ENCODE data around the gene ANKFY1. TPM values are rescaled to one million over a fixed set of nuclear protein-coding genes. Genes with fewer than 3 reads are reported as not detected.

The ANKFY1 gene
- total RNA-seq, 1 experiment from 2014 or later = 46.8 TPM

DNA sequence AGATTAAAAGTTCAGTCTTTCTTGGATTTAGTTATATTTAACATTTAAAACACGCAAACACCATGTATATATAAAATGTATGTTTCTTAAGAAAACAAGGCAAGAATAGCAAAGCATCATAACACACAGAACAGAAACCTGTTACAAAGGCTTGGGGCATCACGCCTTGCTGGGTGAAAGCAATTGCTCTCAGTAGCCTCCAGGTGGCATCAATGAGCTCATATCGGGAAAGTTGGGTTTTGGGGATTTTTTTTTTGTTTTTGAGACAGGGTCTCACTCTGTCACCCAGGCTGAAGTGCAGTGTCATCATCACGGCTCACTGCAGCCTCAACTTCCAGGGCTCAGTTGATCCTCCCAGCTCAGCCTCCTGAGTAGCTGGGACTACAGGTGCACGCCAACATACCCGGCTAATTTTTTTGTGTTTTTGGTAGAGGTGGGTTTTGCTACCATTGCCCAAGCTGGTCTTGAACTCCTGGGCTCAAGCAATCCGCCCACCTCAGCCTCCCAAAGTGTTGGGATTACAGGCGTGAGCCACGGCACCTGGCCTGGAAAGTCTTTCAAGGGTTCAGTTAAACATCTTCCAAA, 63.9 kb downstream of the ANKFY1 start:
- Mint-ChIP-seq H3K4me3 (no peak overlapping the region), H3K27ac (0 out of 2 replicates have a peak overlapping the region, but pooled peaks have one; percentile 60), H3K9me3 (no peaks in the 10 kb centered on the region), H3K27me3 (ENCODE audit: low read depth) (no peaks in the 10 kb centered on the region), H3K4me1 (no peaks in the 10 kb centered on the region), H3K36me3 (peaks cover 36% of the 10 kb centered on the region)
- TF ChIP-seq, protein P1, sequence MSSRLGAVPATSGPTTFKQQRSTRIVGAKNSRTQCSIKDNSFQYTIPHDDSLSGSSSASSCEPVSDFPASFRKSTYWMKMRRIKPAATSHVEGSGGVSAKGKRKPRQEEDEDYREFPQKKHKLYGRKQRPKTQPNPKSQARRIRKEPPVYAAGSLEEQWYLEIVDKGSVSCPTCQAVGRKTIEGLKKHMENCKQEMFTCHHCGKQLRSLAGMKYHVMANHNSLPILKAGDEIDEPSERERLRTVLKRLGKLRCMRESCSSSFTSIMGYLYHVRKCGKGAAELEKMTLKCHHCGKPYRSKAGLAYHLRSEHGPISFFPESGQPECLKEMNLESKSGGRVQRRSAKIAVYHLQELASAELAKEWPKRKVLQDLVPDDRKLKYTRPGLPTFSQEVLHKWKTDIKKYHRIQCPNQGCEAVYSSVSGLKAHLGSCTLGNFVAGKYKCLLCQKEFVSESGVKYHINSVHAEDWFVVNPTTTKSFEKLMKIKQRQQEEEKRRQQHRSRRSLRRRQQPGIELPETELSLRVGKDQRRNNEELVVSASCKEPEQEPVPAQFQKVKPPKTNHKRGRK (CRISPR knock-in tag; IDR thresholded peaks at IDR 0.05; ENCODE audit: borderline replicate concordance) = no peak
- TF ChIP-seq, protein P2, sequence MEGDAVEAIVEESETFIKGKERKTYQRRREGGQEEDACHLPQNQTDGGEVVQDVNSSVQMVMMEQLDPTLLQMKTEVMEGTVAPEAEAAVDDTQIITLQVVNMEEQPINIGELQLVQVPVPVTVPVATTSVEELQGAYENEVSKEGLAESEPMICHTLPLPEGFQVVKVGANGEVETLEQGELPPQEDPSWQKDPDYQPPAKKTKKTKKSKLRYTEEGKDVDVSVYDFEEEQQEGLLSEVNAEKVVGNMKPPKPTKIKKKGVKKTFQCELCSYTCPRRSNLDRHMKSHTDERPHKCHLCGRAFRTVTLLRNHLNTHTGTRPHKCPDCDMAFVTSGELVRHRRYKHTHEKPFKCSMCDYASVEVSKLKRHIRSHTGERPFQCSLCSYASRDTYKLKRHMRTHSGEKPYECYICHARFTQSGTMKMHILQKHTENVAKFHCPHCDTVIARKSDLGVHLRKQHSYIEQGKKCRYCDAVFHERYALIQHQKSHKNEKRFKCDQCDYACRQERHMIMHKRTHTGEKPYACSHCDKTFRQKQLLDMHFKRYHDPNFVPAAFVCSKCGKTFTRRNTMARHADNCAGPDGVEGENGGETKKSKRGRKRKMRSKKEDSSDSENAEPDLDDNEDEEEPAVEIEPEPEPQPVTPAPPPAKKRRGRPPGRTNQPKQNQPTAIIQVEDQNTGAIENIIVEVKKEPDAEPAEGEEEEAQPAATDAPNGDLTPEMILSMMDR (IDR thresholded peaks at IDR 0.05) = peak; percentile 35; the same call in 1 of the 2 replicates
- DNase-seq (ENCODE audit: low spot score) (peak; percentile 46), ATAC-seq (peak; percentile 74)
- ChIA-PET POLR2A (interaction anchor here (0.7 kb wide), 1 partner anchor 101 kb away, joined by 3 read pairs; no protein-coding TSS in a partner anchor), CTCF (interaction anchor here (0.5 to 2.6 kb wide), 81 partner anchors 9 to 1347 kb away, joined by 3 to 39 read pairs (median 4); partner anchors contain the start of genes CYB5D2, GGT6, P2RX1 and SPNS2)

DNA sequence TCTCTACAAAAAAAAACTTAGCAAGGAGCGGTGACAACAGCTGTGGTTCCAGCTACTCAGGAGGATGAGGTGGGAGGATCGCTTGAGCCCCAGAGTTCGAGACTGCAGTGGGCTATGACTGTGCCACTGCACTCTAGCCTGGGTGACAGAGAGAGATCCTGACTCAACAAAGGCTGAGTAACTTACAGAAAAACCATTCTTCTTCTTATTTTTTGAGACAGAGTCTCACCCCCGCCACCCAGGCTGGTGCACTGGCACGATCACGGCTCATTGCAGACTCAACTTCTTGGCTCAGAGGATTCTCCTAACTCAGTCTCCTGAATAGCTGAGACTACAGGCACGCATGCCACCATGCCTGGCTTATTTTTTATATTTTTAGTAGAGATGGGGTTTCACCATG, 64.8 kb downstream of the ANKFY1 start:
- no peak overlapping the region for H3K27ac Mint-ChIP-seq
- no peaks in the 10 kb centered on the region for H3K4me1 Mint-ChIP-seq
- peaks cover 36% of the 10 kb centered on the region for H3K36me3 Mint-ChIP-seq
- ATAC-seq (no peak), DNase-seq (ENCODE audit: low spot score) (no peak)
- TF ChIP-seq SP1 (CRISPR knock-in tag; conservative IDR thresholded peaks at IDR 0.05) (no peak), ELF4 (CRISPR knock-in tag; IDR thresholded peaks at IDR 0.05; ENCODE audit: low read depth) (no peak), SMAD4 (CRISPR knock-in tag; IDR thresholded peaks at IDR 0.05) (no peak), ZNF263 (CRISPR knock-in tag; IDR thresholded peaks at IDR 0.05; ENCODE audit: low read depth) (no peak), ZNF219 (CRISPR knock-in tag; IDR thresholded peaks at IDR 0.05; ENCODE audit: borderline replicate concordance) (no peak), GABPB1 (CRISPR knock-in tag; IDR thresholded peaks at IDR 0.05) (no peak), NFE2L1 (CRISPR knock-in tag; IDR thresholded peaks at IDR 0.05) (no peak), CREM (CRISPR knock-in tag; IDR thresholded peaks at IDR 0.05) (no peak)
- TF ChIP-seq, protein P3, sequence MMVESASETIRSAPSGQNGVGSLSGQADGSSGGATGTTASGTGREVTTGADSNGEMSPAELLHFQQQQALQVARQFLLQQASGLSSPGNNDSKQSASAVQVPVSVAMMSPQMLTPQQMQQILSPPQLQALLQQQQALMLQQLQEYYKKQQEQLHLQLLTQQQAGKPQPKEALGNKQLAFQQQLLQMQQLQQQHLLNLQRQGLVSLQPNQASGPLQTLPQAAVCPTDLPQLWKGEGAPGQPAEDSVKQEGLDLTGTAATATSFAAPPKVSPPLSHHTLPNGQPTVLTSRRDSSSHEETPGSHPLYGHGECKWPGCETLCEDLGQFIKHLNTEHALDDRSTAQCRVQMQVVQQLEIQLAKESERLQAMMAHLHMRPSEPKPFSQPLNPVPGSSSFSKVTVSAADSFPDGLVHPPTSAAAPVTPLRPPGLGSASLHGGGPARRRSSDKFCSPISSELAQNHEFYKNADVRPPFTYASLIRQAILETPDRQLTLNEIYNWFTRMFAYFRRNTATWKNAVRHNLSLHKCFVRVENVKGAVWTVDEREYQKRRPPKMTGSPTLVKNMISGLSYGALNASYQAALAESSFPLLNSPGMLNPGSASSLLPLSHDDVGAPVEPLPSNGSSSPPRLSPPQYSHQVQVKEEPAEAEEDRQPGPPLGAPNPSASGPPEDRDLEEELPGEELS (CRISPR knock-in tag; IDR thresholded peaks at IDR 0.05) = no peak
- TF ChIP-seq, protein P4, sequence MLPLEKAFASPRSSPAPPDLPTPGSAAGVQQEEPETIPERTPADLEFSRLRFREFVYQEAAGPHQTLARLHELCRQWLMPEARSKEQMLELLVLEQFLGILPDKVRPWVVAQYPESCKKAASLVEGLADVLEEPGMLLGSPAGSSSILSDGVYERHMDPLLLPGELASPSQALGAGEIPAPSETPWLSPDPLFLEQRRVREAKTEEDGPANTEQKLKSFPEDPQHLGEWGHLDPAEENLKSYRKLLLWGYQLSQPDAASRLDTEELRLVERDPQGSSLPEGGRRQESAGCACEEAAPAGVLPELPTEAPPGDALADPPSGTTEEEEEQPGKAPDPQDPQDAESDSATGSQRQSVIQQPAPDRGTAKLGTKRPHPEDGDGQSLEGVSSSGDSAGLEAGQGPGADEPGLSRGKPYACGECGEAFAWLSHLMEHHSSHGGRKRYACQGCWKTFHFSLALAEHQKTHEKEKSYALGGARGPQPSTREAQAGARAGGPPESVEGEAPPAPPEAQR (CRISPR knock-in tag; IDR thresholded peaks at IDR 0.05) = no peak
- TF ChIP-seq, protein P5, sequence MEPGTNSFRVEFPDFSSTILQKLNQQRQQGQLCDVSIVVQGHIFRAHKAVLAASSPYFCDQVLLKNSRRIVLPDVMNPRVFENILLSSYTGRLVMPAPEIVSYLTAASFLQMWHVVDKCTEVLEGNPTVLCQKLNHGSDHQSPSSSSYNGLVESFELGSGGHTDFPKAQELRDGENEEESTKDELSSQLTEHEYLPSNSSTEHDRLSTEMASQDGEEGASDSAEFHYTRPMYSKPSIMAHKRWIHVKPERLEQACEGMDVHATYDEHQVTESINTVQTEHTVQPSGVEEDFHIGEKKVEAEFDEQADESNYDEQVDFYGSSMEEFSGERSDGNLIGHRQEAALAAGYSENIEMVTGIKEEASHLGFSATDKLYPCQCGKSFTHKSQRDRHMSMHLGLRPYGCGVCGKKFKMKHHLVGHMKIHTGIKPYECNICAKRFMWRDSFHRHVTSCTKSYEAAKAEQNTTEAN (CRISPR knock-in tag; IDR thresholded peaks at IDR 0.05) = no peak
- TF ChIP-seq, protein P6, sequence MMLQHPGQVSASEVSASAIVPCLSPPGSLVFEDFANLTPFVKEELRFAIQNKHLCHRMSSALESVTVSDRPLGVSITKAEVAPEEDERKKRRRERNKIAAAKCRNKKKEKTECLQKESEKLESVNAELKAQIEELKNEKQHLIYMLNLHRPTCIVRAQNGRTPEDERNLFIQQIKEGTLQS (CRISPR knock-in tag; conservative IDR thresholded peaks at IDR 0.05) = no peak
- POLR2A ChIA-PET = no interaction called here
- CTCF ChIA-PET = no interaction called here
- H3K4me3 Mint-ChIP-seq = no peak overlapping the region
- no peaks in the 10 kb centered on the region for H3K27me3 Mint-ChIP-seq (ENCODE audit: low read depth)
- H3K9me3 Mint-ChIP-seq = no peaks in the 10 kb centered on the region
